Measurements from ENCODE around the gene GXYLT1. TPM values are rescaled to one million over a fixed set of nuclear protein-coding genes. Genes with fewer than 3 reads are reported as not detected.
"Not testable (repeated sequence)": the region's sequence is repeated elsewhere in the genome, so short reads cannot be mapped to it uniquely, and the experiment has no call there.

Gene GXYLT1
- total RNA-seq, 1 donor from 2014 or later, result 12.3 TPM

DNA sequence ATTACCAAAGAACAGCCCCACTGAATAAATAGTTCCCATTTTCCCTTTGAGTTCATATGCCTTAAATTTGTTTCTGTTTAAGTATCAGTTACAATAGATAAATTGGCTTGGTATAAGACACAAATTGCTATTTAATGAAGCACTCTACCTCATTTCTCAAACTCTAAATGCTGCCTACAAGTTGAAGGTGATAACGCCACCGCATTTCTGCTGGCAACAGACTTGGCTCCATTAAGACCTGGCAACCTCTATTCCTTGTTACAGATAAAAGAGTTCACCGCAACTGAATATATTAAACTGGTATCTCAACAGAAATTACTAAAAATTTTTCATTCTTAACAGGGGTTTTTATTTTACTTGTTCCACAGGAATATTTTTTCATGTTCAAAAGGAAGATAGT lies 35.6 kb downstream of the GXYLT1 start:
- no peaks in the 10 kb centered on the region for H3K9me3 ChIP-seq
- TF ChIP-seq, protein P1, sequence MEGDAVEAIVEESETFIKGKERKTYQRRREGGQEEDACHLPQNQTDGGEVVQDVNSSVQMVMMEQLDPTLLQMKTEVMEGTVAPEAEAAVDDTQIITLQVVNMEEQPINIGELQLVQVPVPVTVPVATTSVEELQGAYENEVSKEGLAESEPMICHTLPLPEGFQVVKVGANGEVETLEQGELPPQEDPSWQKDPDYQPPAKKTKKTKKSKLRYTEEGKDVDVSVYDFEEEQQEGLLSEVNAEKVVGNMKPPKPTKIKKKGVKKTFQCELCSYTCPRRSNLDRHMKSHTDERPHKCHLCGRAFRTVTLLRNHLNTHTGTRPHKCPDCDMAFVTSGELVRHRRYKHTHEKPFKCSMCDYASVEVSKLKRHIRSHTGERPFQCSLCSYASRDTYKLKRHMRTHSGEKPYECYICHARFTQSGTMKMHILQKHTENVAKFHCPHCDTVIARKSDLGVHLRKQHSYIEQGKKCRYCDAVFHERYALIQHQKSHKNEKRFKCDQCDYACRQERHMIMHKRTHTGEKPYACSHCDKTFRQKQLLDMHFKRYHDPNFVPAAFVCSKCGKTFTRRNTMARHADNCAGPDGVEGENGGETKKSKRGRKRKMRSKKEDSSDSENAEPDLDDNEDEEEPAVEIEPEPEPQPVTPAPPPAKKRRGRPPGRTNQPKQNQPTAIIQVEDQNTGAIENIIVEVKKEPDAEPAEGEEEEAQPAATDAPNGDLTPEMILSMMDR (IDR thresholded peaks at IDR 0.05), result no peak
- intact Hi-C loops (cut with DNase I), result no loop called here
- no peak overlapping the region for H3K4me3 ChIP-seq
- H3K27ac ChIP-seq, result no peak overlapping the region
- no peaks in the 10 kb centered on the region for H3K4me1 ChIP-seq
- H3K36me3 ChIP-seq, result peaks cover 3% of the 10 kb centered on the region in 2 donors
- no peaks in the 10 kb centered on the region for H3K27me3 ChIP-seq
- DNase-seq (ENCODE audit: low spot score in 2 of 2), result no peak

DNA sequence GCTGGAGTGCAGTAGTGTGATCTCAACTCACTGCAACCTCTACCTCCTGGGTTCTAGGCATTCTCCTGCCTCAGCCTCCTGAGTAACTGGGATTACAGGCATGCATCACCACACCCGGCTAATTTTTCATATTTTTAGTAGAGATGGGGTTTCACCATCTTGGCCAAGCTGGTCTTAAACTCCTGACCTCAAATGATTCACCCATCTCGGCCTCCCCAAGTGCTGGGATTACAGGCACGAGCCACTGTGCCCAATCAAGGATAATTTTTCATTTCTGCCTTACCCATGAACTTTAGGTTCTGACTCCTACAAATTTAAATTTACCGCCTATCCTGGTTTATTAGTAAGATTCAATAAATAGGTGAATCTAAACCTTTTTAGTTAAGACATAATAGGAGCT lies 37.9 kb downstream of the GXYLT1 start:
- H3K4me3 ChIP-seq; H3K27ac ChIP-seq; H3K9me3 ChIP-seq; intact Hi-C loops (cut with DNase I); DNase-seq (ENCODE audit: low spot score in 2 of 2); H3K4me1 ChIP-seq; H3K36me3 ChIP-seq; H3K27me3 ChIP-seq: not testable (repeated sequence)

DNA sequence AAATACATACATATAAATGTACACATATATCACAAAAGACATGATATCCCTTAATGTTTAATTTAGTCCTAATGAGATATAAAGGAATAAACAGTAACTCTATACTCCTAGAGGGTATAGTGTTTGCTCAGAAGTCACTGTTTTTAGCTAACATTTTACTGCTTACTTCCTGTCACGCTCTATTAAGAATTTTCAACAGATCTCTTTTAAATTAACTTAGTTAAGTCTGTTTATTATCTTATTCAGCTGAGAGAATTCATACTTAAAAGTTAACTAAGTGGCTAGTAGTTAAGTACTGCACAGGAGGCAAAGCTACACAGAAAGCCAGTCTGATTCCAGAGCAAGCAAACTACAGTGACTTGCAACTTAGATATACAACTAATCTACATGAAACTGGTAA lies 39.9 kb downstream of the GXYLT1 start:
- Histone ChIP-seq H3K4me3 (no peak overlapping the region), H3K36me3 (peaks cover 0 to 3% of the 10 kb centered on the region in 2 donors), H3K27ac (no peak overlapping the region), H3K9me3 (no peaks in the 10 kb centered on the region), H3K4me1 (no peaks in the 10 kb centered on the region), H3K27me3 (no peaks in the 10 kb centered on the region)
- intact Hi-C loops (cut with DNase I), result no loop called here
- TF ChIP-seq, protein P1 (IDR thresholded peaks at IDR 0.05), result no peak
- DNase-seq (ENCODE audit: low spot score in 2 of 2), result no peak

DNA sequence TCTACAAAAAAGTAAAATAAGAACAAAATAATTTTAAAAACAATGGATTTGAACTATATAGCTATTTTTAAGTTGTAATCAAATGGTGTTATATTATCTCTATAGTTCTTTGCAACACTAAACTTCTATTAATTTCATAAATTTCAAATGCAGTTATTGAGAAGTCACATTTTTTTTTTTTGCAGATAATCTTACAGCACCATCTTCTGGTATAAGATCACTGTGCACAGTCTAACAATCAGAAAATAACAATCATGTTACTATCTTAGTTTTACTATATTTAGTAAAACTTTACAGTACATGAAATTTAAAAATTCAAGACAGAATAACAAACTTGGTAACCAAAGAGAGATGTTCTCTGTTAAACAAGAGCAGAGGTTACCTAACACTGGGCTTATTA lies 40.6 kb downstream of the GXYLT1 start:
- no peak overlapping the region for H3K27ac ChIP-seq
- no peak for DNase-seq (ENCODE audit: low spot score in 2 of 2)
- no peak overlapping the region for H3K4me3 ChIP-seq
- H3K9me3 ChIP-seq, result no peaks in the 10 kb centered on the region
- H3K27me3 ChIP-seq, result no peaks in the 10 kb centered on the region
- H3K4me1 ChIP-seq, result no peaks in the 10 kb centered on the region
- TF ChIP-seq, protein P1 (IDR thresholded peaks at IDR 0.05), result peak in 1 of 3 experiments; percentile 29
- intact Hi-C loops (cut with DNase I), result no loop called here
- peaks cover 0 to 3% of the 10 kb centered on the region in 2 donors for H3K36me3 ChIP-seq

DNA sequence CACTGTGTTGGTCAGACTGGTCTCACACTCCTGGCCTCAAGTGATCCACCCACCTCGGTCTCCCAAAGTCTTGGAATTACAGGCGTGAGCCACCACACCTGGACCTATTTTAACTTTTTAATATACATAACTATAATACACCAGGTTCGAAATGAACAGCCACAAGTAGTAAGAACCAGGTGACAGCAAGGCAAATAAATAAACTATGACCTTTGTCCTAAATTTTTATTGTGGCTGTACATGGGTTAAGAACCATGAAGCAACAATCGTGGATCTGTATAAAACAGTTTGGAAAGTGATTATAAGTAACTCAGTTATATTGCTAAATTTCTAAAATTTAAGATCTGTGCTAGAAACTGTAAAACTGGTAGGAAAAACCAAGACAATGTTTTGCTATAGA lies 41.5 kb downstream of the GXYLT1 start:
- intact Hi-C loops (cut with DNase I), result no loop called here
- no peak overlapping the region for H3K4me3 ChIP-seq
- TF ChIP-seq, protein P1 (IDR thresholded peaks at IDR 0.05), result no peak

DNA sequence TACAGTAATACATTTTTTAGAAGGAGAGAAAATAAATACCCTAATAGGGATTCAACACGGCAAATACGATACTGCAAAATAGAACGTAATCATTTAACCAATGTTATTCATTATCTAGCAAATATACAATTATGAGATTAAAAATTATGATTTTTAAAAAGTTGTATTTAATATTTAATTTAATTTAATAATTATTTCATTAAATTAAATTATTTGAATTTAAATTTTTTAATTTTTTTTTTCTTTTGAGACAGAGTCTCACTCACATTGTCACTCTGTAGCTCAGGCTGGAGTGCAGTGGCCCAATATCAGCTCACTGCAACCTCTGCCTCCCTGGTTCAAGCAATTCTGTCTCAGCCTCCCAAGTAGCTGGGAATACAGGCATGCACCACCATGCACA lies 42.0 kb downstream of the GXYLT1 start:
- Histone ChIP-seq H3K9me3 (no peaks in the 10 kb centered on the region), H3K27me3 (no peaks in the 10 kb centered on the region), H3K27ac (no peak overlapping the region), H3K4me3 (no peak overlapping the region), H3K36me3 (peaks cover 0 to 3% of the 10 kb centered on the region in 2 donors), H3K4me1 (no peaks in the 10 kb centered on the region)
- no peak for DNase-seq (ENCODE audit: low spot score in 2 of 2)
- intact Hi-C loops (cut with DNase I), result no loop called here
- TF ChIP-seq, protein P1 (IDR thresholded peaks at IDR 0.05), result no peak

More for the DNA sequence above, 41.5 kb downstream of the GXYLT1 start:
- no peaks in the 10 kb centered on the region for H3K9me3 ChIP-seq
- no peaks in the 10 kb centered on the region for H3K27me3 ChIP-seq
- H3K27ac ChIP-seq, result no peak overlapping the region
- no peak for DNase-seq (ENCODE audit: low spot score in 2 of 2)
- H3K36me3 ChIP-seq, result peaks cover 0 to 3% of the 10 kb centered on the region in 2 donors
- no peaks in the 10 kb centered on the region for H3K4me1 ChIP-seq
